GM18858 (cell line): Measurements from ENCODE around the gene BMAL1.

Experiments
- ATAC-seq: cut with Tn5 transposase; IDR thresholded peaks from one replicate; pipeline ENCODE4 v1.9.1; 2021; ENCODE audit not compliant: unreplicated experiment

BMAL1 gene

DNA sequence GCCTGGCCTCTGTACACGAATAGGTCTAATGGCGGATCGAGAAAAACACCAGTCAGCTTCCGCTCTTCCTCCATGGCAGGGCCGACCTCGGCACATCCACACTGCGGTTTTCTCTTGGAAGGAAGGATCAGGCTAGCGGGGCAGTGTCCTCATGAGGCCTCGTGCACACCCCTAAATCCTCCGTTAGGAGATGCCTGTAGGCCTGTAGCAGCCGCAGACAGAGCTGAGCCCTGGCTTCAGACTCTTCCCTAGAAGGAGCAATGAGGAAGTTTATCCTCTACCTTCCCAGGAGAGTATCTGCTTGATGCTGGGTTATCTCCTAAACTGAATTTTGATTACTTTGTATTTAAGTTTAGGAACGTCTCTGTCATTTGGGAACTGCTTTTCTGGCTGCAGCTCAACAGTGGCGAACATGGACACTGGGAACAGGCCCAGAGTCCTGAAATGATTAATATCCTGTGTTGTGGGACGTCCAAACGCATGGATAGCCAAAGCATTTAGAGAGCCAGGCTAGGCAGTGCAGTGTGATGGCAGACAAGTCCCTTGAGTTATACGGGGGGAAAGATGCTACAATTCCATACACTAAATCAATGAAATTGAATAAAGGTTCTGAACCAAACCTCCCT is 16.5 kb upstream of the BMAL1 start:
- ATAC-seq: no peak

DNA sequence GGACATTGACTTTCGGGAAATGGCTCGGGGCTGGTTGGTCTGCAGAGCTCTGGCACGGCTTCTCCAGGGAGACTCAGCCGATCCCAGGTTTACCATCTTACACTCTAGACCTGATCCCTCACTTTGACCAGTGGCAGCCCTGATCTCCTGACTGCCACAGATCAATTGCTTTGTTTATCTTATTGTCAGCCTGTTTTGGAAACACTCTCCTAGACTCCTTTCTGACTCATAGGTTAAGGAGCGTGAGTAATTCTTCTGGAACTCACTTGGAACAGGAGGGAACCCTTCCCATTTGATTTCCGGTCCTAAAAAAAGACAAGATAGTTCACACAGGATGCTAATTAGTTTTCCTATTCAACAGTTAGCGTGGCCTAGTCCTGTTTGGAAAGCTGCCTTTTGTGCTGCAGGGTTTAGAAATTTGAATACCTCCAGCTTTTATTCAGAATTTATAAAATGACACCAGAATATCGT is 16.0 kb upstream of the BMAL1 start:
- ATAC-seq: no peak

DNA sequence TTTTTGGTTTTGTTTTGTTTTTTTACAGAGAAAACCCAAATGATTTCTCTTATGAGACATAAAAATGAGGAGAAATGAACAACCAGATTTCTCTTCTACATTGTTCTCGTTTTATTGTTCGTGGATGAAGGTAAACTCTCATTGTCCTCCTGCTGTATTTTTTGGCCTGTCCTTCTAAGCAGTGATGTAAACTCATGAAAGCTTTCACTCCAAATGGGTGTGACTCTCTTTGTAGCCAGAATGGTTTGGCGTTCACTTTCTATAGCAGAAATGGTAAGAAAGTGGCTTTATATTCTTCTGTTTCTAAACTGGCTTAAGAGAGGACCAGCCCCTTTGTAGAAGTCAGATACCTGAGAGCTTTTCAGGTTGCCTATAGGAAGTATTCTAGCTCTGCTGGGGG is 15.5 kb upstream of the BMAL1 start:
- no peak for ATAC-seq

DNA sequence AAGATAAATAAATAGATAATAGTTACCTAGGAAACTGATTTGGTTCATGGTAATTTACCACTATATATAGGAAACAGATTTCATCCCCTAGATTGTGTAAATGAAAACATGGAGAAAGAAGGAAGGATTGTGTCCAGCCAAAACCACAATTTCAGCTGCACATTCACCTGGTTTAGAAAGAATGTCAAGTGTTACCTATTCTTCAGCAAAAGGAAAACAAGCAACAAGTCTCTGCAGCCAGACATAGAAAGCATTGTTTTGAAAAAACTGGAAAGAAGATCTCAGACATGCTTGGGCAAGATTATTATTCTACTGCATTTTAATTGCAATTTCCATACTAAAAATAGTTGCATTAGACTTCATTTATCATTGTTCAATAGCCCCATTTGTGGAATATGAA is 8.8 kb upstream of the BMAL1 start:
- no peak for ATAC-seq

DNA sequence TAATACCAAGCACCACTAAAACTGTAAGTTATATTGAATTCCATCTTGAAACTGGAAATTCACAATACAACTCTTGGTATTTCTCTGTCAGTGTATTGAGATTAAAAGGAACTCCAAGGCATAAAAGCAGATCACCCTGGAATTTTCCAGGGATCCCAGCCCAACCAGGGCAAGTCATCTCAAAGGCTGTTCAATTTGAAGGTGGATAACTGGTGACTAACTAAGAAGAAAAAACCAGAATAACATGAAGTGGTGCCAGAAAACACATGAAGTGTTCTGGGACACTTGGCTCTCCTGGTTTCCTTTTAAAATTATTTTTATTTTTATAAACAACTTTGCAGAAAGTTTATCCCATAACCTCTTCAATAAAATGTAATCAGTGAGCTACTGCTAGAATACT is 7.8 kb upstream of the BMAL1 start:
- ATAC-seq: no peak

DNA sequence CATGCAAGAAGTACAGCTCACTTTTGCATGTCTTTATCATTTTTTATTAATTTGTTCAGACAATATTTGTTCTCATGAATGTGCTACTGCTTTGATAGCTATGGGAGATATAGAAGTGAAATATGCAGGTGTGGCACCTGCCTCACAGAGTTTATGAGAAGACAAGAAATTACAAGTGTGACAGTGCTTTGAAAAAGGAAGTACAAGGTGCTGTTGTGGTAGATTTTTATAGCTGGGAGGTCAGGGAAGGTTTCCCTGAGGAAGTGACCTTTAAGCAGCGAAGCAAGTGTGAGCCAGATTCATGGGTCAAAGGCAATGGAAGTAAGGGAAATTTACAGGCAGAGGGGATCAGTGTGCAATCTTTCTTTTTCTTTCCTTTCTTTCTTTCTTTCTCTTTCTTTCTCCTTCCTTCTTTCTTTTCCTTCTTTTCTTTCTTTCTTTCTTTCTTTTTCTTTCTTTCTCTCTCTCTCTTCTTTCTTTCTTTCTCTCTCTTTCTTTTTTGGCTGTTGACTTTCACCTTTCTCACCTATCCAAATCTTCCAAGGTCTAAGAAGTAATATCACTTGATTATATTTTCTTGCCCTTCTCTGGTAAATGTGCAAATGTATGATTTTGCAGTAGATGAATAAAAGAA is 6.4 kb upstream of the BMAL1 start:
- ATAC-seq: no peak

DNA sequence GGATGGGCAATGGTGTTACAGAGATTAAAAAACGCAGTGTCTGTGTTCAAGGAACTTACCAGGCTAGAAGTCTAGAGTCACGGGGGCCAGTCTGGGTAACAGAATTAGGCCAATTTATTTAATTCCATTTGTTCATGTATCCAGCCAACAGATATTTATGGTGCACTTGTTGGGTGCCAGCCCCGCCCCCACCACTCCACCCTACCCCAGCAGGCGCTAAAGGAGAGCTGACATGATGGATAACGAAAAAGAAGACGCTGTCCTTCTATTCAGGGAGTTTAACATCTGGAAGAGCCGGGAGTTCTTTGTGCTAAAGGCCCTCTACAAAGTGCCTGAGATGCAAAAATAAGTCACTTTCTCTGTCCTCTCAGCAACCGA is 1.1 kb upstream of the BMAL1 start:
- no peak for ATAC-seq

DNA sequence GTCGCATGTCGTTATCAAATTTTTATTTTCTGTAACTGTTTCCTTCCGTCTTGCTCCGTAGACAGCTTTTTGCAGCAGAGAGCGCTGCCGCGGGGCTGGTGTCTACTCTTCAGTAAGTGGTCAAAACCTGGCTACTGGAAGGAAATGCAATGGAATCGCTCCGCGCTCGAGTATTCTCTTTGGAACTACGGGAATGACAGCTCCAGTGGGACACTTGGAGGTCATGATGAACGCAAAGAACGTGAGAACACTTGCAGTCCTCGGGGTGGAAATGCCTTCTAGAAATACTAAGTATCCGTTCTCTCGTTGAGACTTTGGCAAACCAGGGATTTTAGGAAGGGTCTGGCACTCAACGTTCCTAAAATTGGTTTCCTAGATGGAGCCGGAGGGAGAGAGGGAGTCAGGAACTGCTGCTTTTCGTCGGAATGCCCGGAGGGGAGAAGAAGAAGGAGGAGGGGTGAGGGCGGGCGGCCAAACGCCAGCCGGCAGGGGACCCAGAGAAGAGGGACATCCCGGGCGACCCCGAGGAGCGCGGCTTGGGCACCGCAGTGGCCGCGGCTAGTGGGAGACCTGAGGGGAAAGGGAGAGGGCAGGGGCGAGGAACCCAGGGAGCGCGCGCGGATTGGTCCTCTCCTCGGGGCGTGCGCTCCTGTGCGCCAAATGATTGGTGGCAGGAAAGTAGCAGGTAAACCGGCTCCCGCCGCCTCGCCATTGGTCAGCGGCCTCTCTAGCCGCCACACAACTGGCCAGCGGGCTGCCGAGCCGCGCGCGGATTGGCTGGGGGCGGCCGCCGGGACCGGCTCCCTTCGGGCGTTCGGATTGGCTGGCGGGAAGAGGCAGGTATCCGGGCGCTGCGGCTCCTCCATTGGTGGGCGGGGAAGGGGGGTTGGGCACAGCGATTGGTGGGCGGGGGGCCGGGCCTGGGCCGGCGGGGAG is 490 bp upstream of the BMAL1 start:
- ATAC-seq: peak; percentile 87

DNA sequence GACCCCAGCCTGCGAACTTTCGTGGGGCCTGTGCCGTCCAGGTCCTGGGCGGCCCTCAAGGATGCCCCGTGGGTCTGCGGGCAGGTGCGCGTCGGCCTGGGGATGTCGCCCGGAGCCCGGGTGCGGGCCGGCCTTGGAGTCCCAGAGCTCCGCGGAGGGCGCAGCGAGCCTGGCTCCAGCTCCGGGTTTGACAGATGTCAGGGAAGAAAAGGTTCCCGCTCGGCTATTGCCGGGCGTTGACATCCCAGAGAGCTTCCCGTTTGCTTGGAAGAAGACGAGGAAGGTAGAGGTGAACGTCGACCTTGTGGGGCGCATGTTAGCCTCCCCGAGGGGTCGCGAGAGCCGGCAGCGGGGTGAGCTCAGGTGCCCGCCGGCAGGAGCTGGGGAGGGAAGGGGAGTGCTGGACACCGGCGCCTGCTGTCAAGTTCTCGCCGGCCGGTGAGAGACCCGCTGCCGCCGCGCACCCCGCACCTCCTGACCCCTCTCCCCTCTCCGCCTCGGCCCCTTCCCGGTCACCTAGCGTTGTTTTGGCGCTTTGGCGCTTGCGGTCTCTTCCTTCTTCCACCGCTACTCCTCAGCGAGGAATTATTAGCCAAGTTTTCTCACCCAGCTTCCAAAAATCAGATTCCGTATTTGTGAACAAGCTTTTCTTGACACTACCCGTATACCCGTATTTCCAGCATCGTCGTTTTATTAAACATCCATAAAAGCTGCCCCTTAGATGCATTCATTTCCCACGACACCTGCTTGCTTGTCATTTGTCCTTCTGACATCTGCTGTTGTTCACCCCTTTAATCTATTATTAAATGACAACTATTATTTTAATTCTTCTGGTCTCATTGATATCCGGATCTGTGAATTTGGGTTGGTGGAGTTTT is 1.3 kb downstream of the BMAL1 start:
- ATAC-seq: no peak

DNA sequence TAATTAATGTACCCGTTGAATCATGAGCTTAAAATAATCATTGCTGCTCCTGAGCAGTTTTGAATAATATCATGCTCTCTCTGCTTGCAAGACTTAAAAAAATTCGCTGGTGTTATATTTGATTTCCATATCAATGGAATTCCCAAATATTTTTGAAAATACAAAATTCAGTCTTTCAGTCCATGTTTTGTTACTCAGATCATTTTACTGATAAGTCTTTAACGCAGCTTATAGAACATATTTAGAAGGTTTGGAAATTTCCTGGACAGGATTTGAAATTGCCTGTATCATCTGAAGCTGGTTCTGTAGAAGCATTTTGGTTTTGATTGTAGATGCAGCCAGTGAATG is 1.9 kb downstream of the BMAL1 start:
- no peak for ATAC-seq

DNA sequence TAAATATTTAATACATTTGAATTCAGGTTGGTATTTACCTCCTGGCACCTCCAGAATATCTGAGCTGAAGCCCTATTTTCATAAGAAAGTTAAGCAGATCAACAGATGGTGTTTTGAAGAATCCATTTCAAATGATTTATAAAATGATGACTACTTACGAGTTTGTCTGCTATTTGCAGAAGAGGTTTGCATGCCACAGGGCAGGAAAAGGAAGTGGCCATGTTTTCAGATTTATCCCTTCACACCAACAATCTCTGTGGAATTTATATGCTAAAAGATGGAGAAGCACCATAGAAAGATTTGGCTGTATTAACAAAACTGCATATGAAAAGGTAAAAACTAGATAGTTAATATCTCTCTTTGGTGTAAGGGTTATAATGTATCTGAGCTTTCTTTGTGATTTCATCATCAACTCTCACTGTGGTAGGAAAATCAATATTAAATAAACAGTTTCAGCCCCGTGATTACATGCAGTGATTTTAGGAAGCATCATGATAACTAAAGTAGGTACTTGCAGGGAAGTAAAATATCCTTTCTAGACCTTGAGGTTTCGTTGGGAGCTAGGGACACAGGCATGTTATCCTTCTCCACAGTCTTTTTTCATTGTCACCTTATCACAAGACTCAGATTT is 2.6 kb downstream of the BMAL1 start:
- ATAC-seq: no peak

DNA sequence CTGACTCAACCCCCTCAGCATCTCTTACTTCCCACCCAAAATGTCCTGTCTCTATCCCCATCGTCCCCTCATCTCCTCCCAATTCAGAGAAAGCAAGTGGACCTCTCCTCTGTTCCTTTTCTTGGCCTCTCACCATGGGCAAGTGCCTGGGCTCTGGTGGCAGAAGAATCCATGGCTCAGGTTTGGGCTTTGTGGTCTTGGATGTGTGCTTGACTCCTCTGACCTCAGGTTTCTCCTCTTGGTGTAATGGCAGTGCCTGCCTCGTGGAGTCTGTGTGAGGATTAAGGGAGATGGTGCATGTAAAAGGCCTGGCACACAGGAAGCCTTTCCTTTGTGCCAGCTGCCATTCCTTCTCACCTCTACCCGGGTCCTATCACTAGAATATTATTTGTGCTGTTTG is 3.2 kb downstream of the BMAL1 start:
- ATAC-seq: no peak

DNA sequence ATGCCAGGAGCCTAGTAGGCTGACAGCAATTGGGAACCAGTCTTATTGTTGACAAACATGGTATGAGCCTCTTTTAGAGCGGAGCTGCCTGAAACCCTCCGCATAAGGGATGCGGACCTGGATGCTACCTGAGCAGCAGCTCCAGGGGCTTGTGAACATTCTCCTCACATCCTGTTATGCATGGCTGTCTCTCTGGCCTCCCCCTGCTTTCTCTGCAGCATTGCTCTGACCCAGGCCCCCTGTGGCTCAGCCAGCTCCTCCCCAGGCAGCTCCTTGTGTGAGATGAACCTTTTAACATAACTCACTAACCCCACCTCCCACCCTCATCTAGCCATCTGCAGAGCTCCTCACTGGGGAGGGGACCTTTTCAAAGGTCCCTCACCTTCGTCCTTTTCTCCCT is 6.0 kb downstream of the BMAL1 start:
- no peak for ATAC-seq

DNA sequence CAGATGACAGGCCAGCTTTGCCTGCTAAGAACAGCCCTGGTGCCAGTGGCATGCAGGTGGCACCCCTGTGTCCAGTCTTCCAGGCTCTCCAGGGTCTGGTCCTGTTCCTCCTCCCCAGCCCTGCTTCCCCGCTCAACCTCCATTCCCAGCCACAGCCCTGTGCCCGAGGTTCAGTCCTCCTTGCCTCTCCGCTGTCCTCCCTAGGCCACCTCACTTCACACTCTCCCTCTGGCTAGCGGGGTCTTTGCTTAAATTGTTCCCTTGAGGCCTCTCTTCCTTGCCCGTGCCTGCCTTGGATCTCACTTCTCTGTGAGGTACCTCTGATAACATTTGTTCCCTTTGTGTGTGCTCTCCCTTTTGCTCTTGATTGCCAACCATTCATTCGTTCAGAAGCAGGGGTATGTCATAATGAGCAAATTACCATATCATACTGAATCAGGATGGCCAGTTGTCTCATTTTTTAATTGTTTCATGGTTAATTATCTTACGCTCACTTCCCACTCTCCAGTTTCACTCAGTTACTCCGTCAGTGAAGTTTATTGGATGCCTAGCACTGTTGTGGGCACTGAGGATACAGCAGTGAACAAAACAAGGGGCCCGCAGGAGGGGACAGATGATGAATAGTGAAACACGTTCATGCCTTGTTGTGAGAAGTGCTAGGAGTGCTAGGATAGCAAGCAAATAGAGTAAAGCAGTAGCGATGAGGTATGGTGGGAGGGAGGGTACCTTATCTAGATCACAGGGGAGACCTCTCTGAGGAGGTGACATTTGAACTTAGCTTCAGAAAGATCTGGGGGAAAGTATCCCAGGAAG is 7.4 kb downstream of the BMAL1 start:
- ATAC-seq: no peak

DNA sequence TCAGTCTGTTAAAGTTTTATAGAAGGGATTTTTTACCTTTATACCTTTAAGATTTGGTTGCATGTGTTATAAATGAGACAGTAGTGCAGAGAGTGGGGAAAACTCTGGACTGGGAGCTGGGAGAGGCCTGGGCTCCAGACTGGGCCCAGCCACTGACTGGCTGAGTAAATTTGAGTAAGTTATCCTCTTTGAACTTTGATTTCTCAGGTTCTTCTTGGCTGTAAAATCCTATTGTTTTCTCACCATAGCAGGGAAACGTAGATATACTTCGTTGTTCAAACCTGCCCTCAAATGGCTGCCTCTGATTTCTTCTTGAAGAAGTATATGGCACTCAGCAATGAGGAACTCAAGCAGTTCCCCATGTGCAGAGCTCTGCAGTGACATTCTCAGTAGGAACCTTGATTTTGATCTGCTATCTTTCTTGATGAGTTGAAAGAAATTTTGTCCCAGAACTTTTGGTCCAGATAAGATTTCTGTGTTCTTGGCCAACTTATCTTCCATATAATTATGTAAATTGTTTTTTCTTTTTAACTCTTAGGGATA is 8.8 kb downstream of the BMAL1 start:
- no peak for ATAC-seq

DNA sequence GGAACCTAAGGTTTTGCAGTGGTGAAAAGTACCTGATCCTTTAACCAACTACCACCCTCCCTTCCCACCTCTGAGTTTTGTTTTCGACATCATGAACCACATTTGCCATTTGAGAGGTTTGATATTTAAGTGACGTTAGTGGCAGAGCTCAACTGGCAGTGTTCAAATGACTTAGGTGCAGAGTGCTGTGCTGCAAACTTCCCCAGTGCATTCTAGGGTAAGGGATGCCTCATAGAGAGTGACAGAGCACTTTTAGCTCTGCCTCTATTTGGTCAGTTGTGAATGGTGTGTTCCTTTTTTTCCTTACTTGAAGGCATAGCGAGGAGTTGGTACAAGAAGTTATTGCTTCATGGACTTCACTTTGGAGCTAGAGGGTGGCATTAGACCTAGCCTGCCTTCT is 9.4 kb downstream of the BMAL1 start:
- ATAC-seq: no peak

DNA sequence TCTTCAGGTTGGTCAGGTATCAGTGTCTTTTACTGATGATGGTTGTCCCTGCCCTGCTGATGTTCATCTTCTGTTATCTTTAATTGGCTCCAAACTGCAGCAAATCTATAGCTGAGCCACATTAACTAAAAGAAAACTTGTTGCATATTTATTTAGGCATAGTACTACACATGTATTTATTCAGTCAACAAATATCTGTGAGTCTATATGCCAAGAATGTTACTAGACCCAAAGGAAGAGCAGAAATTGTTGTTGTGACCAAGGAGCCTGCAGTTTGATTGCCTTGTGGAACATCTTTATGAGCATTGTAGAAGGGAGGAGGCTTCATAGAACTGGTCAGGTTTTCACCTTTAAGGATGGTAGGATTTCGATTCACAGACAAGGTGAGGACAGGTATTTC is 10.1 kb downstream of the BMAL1 start:
- ATAC-seq: no peak

DNA sequence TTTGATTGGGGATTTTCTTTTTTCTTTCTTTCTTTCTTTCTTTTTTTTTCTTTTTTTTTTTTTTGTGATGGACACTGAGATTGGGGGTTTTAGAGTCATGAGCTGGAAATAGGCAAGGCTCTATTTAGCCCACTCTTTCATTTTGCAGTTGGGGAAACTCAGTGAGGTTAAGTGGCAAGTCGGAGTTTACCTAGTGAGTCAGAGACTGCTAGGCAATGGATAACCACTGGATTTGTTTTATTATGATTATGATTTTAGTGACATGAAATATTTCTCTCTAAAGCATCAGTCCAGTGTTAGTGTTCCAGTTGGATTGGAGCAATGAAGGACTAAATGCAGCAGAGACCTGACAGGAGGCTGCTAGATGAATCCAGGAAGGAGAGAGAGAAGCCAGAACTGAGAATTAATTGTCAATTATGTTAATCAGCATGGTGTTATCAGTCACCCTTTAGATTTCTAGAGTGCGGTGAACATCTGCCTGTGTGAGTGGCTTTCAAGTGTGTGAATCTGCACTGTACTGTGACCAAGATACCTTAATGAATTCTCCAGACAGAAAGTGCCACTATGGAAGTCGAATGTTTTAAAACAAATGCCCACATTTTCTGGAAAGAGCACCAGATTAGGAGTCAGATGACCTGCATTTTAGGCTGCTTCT is 10.9 kb downstream of the BMAL1 start:
- ATAC-seq: no peak

DNA sequence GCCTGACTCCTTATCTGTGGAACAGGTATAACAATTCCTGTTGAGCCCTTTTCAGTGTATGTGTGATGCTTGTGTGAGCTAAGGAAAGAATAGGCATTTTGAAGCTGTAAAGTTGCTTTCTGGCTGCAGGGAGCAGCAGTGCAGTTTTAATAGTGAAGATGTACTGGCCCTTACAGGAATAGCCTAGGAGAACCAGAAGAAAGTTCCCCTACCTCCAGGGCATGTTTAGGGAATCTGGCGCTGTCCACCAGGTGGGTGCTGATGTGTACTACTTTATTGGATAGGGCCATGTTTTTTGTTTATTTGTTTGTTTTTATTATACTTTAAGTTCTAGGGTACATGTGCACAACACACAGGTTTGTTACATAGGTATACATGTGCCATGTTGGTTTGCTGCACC is 11.5 kb downstream of the BMAL1 start:
- no peak for ATAC-seq
